Measurements from ENCODE around the gene TPGS1.

The TPGS1 gene

DNA sequence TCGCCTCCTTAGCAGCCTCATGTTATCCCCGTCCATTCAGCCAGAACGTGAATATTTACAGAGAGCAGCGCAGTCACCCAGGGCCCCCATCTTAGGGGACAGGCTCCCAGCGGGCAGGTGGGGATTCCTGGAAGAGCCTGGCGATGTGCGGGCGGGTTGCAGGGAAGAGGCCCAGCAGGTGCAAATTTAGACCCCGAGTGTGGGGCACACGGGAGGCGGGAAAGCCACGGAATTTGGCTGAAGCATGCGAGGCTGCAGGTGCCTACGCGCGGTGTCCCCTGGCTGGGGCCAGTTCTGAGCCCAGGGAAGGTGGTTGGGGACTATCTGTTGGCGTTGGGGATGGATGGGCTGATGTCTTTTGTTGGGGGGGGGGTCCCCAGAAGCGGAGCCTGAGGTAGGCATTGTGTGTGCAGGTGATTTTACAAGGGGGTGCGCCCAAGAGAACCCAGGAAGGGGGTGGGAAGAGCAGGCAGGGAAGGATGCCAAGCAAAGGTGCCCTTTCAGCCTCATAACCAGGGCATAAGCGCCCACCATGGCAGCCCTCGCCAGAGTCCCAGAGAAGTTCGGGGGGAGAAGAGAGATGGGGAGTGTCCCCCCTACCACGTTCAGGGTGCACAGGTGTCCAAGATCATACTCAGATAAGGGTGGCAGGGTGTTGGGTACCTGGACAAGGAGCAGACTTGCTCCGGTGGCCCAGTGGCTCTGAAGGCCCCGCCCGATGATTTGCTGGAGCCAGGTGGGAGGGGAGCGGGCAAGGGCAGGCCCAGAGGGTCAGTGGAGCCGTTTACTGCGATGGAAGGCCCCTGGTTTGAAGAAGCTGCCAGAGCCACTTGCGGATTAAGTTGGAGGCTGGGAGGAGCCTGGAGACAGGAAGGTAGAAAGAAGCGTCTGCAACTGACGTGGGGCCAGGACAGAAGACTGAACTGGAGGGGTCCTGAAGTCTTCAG, 1.2 kb downstream of the TPGS1 start:
- H2BK120ac ChIP-seq (ENCODE audit: insufficient read depth, low read length, poor library complexity): no peak overlapping the region
- H3K23ac ChIP-seq (ENCODE audit: low read length): no peak overlapping the region
- peaks cover 5% of the 10 kb centered on the region for H3K79me2 ChIP-seq (ENCODE audit: control insufficient read depth, insufficient read depth, low read length, poor library complexity)
- H3K4me3 ChIP-seq (ENCODE audit: low read depth, low read length): peak overlapping the region; percentile 95
- no peak overlapping the region for H3K14ac ChIP-seq (ENCODE audit: low read length)
- no CpG with 5 or more reads among the region's 32 CpGs for WGBS (ENCODE audit: extremely low coverage, insufficient coverage, insufficient read length)
- H3K9me3 ChIP-seq (ENCODE audit: insufficient read depth, low read depth, low read length): peaks cover 3% of the 10 kb centered on the region
- no peak overlapping the region for H2BK12ac ChIP-seq (ENCODE audit: low read length)
- peaks cover 18 to 27% of the 10 kb centered on the region in 2 experiments for H3K4me1 ChIP-seq (ENCODE audit: control insufficient read depth in 1 of 2, insufficient read depth in 2 of 2, low read length in 2 of 2)
- peaks cover 4 to 7% of the 10 kb centered on the region in 2 experiments for H3K36me3 ChIP-seq (ENCODE audit: control insufficient read depth in 1 of 2, insufficient read depth in 2 of 2, low read length in 2 of 2)
- H3K27me3 ChIP-seq (ENCODE audit: insufficient read depth, low read length): no peaks in the 10 kb centered on the region
- no peak overlapping the region for H2BK5ac ChIP-seq (ENCODE audit: low read depth, low read length, poor library complexity)
- H3K79me1 ChIP-seq (ENCODE audit: low read length): peaks cover 17% of the 10 kb centered on the region
- no peak overlapping the region for H3K18ac ChIP-seq (ENCODE audit: low read length)
- no peak overlapping the region for H4K12ac ChIP-seq (ENCODE audit: low read depth, low read length)
- DNase-seq: no peak
- H3K27ac ChIP-seq (ENCODE audit: low read depth, low read length): no peak overlapping the region
- H2AFZ ChIP-seq (ENCODE audit: insufficient read depth, low read length, poor library complexity): no peak overlapping the region
- no peak overlapping the region for H3K4ac ChIP-seq (ENCODE audit: low read depth, low read length)
- no peak overlapping the region for H3K9ac ChIP-seq (ENCODE audit: low read length)
- no peak overlapping the region for H4K91ac ChIP-seq (ENCODE audit: low read depth, low read length)
- no peak overlapping the region for H2AK5ac ChIP-seq (ENCODE audit: low read length)
- H3K4me2 ChIP-seq (ENCODE audit: low read length): peak overlapping the region; percentile 98
- peak overlapping the region; percentile 14 for H4K8ac ChIP-seq (ENCODE audit: low read depth, low read length)

DNA sequence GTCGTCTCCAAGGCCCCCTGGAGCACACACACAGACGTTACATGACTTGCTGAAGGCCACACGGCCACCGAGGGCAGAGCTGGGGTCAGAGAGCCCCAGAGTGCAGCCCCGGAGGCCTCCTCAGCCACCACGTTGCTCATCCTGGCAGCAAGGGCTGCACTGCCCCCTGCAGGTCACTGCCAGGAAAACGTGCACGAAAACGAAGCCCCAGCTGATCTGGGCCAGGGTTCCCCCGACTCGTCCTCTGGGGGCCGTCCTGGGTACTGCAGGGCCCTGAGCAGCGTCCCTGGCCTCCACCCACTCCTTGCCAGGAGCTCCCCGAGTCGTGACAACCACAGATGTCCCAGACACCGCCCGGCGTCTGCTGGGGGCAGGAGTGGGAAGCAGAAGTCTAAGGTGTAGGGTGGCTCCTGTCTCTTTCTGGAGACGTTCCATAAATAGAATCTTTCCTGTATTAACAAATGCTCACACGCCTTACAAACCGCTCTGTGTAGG, 3.4 kb downstream of the TPGS1 start:
- Histone ChIP-seq H4K12ac (ENCODE audit: low read depth, low read length) (peak overlapping the region; percentile 32), H3K36me3 (ENCODE audit: control insufficient read depth in 1 of 2, insufficient read depth in 2 of 2, low read length in 2 of 2) (peaks cover 11 to 15% of the 10 kb centered on the region in 2 experiments), H3K79me2 (ENCODE audit: control insufficient read depth, insufficient read depth, low read length, poor library complexity) (peaks cover 5% of the 10 kb centered on the region), H2BK120ac (ENCODE audit: insufficient read depth, low read length, poor library complexity) (peak overlapping the region; percentile 74), H4K91ac (ENCODE audit: low read depth, low read length) (peak overlapping the region; percentile 56), H3K9me3 (ENCODE audit: insufficient read depth, low read depth, low read length) (peaks cover 3% of the 10 kb centered on the region), H2BK5ac (ENCODE audit: low read depth, low read length, poor library complexity) (peak overlapping the region; percentile 29), H3K14ac (ENCODE audit: low read length) (peak overlapping the region; percentile 41), H3K9ac (ENCODE audit: low read length) (no peak overlapping the region), H2AFZ (ENCODE audit: insufficient read depth, low read length, poor library complexity) (no peak overlapping the region), H3K4me2 (ENCODE audit: low read length) (peak overlapping the region; percentile 60), H4K8ac (ENCODE audit: low read depth, low read length) (peak overlapping the region; percentile 39), H2AK5ac (ENCODE audit: low read length) (peak overlapping the region; percentile 47), H3K4me3 (ENCODE audit: low read depth, low read length) (no peak overlapping the region), H3K79me1 (ENCODE audit: low read length) (peaks cover 17% of the 10 kb centered on the region), H3K4me1 (ENCODE audit: control insufficient read depth in 1 of 2, insufficient read depth in 2 of 2, low read length in 2 of 2) (peaks cover 18 to 27% of the 10 kb centered on the region in 2 experiments), H3K27me3 (ENCODE audit: insufficient read depth, low read length) (no peaks in the 10 kb centered on the region), H3K27ac (ENCODE audit: low read depth, low read length) (peak overlapping the region; percentile 67), H3K18ac (ENCODE audit: low read length) (peak overlapping the region; percentile 19), H3K4ac (ENCODE audit: low read depth, low read length) (peak overlapping the region; percentile 24), H2BK12ac (ENCODE audit: low read length) (peak overlapping the region; percentile 21), H3K23ac (ENCODE audit: low read length) (no peak overlapping the region)
- peak; percentile 82 to 89 for DNase-seq
- no CpG with 5 or more reads among the region's 21 CpGs for WGBS (ENCODE audit: extremely low coverage, insufficient coverage, insufficient read length)

DNA sequence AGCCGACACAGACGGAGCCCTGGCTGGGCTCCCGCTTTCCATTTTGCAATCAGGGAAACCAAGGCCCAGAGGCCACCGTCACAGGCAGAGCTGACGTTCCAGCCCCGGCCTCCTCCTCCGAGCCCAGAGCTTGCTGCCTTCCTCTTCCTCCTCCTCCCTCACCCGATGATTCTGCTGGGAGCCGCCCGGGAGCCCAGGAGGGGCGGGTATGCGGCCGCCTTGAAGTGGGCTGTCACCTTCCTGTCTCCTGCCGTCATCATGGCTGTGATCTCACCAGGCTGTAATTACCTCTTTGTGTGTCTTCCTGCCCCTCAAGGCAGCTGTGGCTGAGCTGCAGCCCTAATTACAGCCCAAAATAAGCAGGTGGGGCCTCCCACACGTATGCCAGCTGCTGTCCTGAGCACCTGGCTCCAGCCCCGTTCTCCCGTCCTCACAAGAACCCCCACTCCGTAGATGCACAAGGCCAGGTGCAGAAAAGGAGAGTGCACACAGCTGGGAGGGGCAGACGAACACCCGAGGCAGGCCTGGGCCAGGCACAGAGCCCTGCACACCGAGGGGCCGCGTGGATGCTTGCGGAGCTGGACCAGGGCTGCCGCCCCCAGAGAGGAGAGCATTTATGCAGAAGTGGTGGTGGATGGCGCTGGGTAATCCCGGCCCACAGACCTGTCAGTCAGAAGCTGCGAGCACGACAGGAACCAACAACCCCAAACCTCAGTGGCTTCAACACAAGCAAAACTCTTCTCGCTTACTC, 4.0 kb downstream of the TPGS1 start:
- H2BK12ac ChIP-seq (ENCODE audit: low read length): no peak overlapping the region

More for the DNA sequence above, 4.0 kb downstream of the TPGS1 start:
- peak overlapping the region; percentile 18 for H2AK5ac ChIP-seq (ENCODE audit: low read length)
- peak overlapping the region; percentile 67 for H3K27ac ChIP-seq (ENCODE audit: low read depth, low read length)
- H3K9me3 ChIP-seq (ENCODE audit: insufficient read depth, low read depth, low read length): peaks cover 3% of the 10 kb centered on the region
- H4K8ac ChIP-seq (ENCODE audit: low read depth, low read length): peak overlapping the region; percentile 39
- H3K79me1 ChIP-seq (ENCODE audit: low read length): peaks cover 17% of the 10 kb centered on the region
- H4K12ac ChIP-seq (ENCODE audit: low read depth, low read length): peak overlapping the region; percentile 32
- no peak overlapping the region for H3K4ac ChIP-seq (ENCODE audit: low read depth, low read length)
- no peak overlapping the region for H3K4me3 ChIP-seq (ENCODE audit: low read depth, low read length)
- peak overlapping the region; percentile 74 for H2BK120ac ChIP-seq (ENCODE audit: insufficient read depth, low read length, poor library complexity)
- H3K14ac ChIP-seq (ENCODE audit: low read length): peak overlapping the region; percentile 41
- peak; percentile 85 to 88 for DNase-seq
- H3K36me3 ChIP-seq (ENCODE audit: control insufficient read depth in 1 of 2, insufficient read depth in 2 of 2, low read length in 2 of 2): peaks cover 11 to 15% of the 10 kb centered on the region in 2 experiments
- H3K9ac ChIP-seq (ENCODE audit: low read length): no peak overlapping the region
- peak overlapping the region; percentile 60 for H3K4me2 ChIP-seq (ENCODE audit: low read length)
- H2AFZ ChIP-seq (ENCODE audit: insufficient read depth, low read length, poor library complexity): no peak overlapping the region
- H2BK5ac ChIP-seq (ENCODE audit: low read depth, low read length, poor library complexity): peak overlapping the region; percentile 29
- peaks cover 5% of the 10 kb centered on the region for H3K79me2 ChIP-seq (ENCODE audit: control insufficient read depth, insufficient read depth, low read length, poor library complexity)
- no CpG with 5 or more reads among the region's 30 CpGs for WGBS (ENCODE audit: extremely low coverage, insufficient coverage, insufficient read length)
- peak overlapping the region; percentile 56 for H4K91ac ChIP-seq (ENCODE audit: low read depth, low read length)
- H3K23ac ChIP-seq (ENCODE audit: low read length): no peak overlapping the region
- peak overlapping the region; percentile 19 for H3K18ac ChIP-seq (ENCODE audit: low read length)
- H3K27me3 ChIP-seq (ENCODE audit: insufficient read depth, low read length): no peaks in the 10 kb centered on the region
- peaks cover 18 to 28% of the 10 kb centered on the region in 2 experiments for H3K4me1 ChIP-seq (ENCODE audit: control insufficient read depth in 1 of 2, insufficient read depth in 2 of 2, low read length in 2 of 2)
